GM18520 (cell line): ENCODE results near the gene INPPL1.

Source experiments
- ATAC-seq: cut with Tn5 transposase; IDR thresholded peaks from one replicate; pipeline ENCODE4 v1.9.1; 2021; ENCODE audit not compliant: unreplicated experiment

The INPPL1 gene

DNA sequence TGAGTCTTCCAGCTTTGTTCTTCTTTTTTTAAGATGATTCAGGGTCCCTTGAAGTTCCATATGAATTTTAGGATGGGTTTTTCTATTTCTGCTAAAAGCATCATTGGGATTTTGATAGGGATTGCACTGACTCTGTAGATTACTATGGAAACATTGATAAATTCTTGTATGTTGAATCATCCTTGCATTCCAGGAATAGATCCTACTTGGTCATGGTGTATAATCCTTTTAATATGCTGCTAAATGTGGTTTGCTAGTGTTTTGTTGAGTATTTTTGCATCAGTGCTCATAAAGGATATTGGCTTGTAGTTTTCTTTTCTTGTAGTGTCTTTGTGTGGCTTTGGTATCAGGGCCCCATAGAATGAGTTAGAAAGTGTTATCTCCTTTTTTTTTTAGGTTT, 54.3 kb downstream of the INPPL1 start:
- ATAC-seq, result no peak

- no peak for ATAC-seq
Observed at GRCh38 chr11:72280037-72280436, 55.5 kb downstream of the INPPL1 start.

DNA sequence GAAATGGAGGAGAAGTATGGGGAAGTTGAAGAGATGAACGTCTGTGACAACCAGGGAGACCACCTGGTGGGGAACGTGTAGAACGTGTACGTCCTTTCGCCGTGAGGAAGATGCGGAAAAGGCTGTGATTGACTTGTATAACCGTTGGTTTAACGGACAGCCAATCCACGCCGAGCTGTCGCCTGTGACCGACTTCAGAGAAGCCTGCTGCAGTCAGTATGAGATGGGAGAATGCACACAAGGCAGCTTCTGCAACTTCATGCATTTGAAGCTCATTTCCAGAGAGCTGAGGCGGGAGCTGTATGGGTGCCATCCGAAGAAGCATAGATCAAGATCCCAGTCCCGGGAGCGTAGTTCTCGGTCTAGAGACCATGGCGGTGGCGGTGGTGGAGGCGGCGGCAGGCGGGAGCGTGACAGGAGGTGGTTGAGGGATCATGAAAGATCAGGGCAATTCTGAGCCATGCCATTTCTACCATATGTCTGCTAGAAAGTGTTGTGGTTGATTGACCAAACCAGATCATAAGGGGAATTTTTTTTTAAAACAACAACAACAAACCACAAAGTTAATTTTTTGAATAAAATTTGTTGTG, 56.3 kb downstream of the INPPL1 start:
- ATAC-seq, result no peak

- ATAC-seq, result no peak
Observed at GRCh38 chr11:72283947-72284346, 59.4 kb downstream of the INPPL1 start.

DNA sequence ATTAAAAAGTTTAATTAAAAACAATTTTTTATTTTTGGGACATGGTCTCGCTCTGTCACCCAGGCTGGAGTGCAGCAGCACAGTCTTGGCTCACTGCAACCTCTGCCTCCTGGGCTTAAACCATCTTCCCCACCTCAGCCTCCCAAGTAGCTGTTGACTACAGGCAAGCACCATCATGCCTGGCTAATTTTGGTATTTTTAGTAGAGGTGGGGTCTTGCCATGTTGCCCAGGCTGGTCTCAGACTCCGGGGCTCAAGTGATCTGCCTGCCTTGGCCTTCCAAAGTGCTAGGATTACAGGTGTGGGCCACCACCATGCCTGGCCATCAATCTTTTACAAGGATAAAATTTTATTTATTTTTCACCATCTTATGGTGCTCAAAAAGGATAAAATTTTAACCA, 62.7 kb downstream of the INPPL1 start:
- no peak for ATAC-seq
